Activated CD8-positive, alpha-beta T cell treated with anti-CD3 and anti-CD28 coated beads for 36 hours (primary cell): ENCODE measurements around the gene TAF9. TPM values are rescaled to one million over a fixed set of nuclear protein-coding genes. Genes with fewer than 3 reads are reported as not detected.

Source experiments
- ATAC-seq: fragments of 200-7000 bp; cut with Tn5 transposase; one replicate; pipeline ENCODE4 v1.10.0; 2021; ENCODE audit warnings: mild to moderate bottlenecking, moderate library complexity
- CTCF ChIA-PET: fragments of 350-600 bp; sonication (Branson Sonifier 250); formaldehyde crosslinking; loops from one replicate; lab custom pipeline; 2021; ENCODE audit warnings: antibody characterized with exemption; lab: Charles Lee
- POLR2A ChIA-PET: fragments of 350-600 bp; sonication (Branson Sonifier 250); formaldehyde crosslinking; loops from one replicate; lab custom pipeline; 2021; ENCODE audit warnings: antibody characterized with exemption; lab: Charles Lee
- DNase-seq: peaks from one replicate; pipeline ENCODE4 v3.0.0-alpha.2; 2020
- H3K27ac Mint-ChIP-seq: one replicate; pipeline ENCODE4 v1.8.0; 2021; ENCODE audit warnings: mild to moderate bottlenecking, mixed read lengths
- H3K27me3 Mint-ChIP-seq: one replicate; pipeline ENCODE4 v1.8.0; 2021; ENCODE audit warnings: mixed read lengths
- H3K36me3 Mint-ChIP-seq: one replicate; pipeline ENCODE4 v1.8.0; 2021; ENCODE audit warnings: low read depth, mixed read lengths
- H3K4me1 Mint-ChIP-seq: one replicate; pipeline ENCODE4 v1.8.0; 2021; ENCODE audit warnings: low read depth, mixed read lengths
- H3K4me3 Mint-ChIP-seq: one replicate; pipeline ENCODE4 v1.8.0; 2021; ENCODE audit warnings: mild to moderate bottlenecking, moderate library complexity, mixed read lengths
- H3K9me3 Mint-ChIP-seq: one replicate; pipeline ENCODE4 v1.8.0; 2021; ENCODE audit warnings: mixed read lengths
- CTCF ChIP-seq: fragments of 200-600 bp; IDR thresholded peaks from one replicate; pipeline ENCODE4 v1.8.0; 2022; ENCODE audit warnings: antibody characterized with exemption, mild to moderate bottlenecking
- intact Hi-C: fragments of 100-400 bp; cut with micrococcal nuclease; formaldehyde crosslinking; loops from one replicate; pipeline ENCODE4 v1.10.0; 2022
- total RNA-seq, 2 experiments: library from RNA; stranded (reverse); gene quantifications; one replicate each; pipeline ENCODE4 v1.2.3, GENCODE V29; 2021

TAF9 gene
- total RNA-seq, 2 experiments from 2014 or later = 68.8 to 70.6 TPM

GRCh38 chr5:69364850-69365249 lies 4.5 kb downstream of the TAF9 start:
- POLR2A ChIA-PET = no interaction called here
- CTCF ChIA-PET = interaction anchor here (0.8 to 1.1 kb wide), 3 partner anchors 30 to 321 kb away, joined by 3 read pairs; partner anchors contain the start of gene SLC30A5
- intact Hi-C loops = loop anchor here (10.0 kb wide), 1 partner anchor 270 kb away; the partner anchor contains the start of gene SLC30A5

GRCh38 chr5:69364414-69364813 lies 4.9 kb downstream of the TAF9 start:
- POLR2A ChIA-PET = no interaction called here

More at GRCh38 chr5:69364850-69365249, 4.5 kb downstream of the TAF9 start:
- H3K9me3 Mint-ChIP-seq = no peaks in the 10 kb centered on the region
- H3K27me3 Mint-ChIP-seq = no peaks in the 10 kb centered on the region
- peaks cover 34% of the 10 kb centered on the region for H3K4me1 Mint-ChIP-seq
- H3K27ac Mint-ChIP-seq = peak overlapping the region; percentile 40
- DNase-seq = no peak
- no peak for ATAC-seq
- H3K4me3 Mint-ChIP-seq = no peak overlapping the region
- peak; percentile 2 for TF ChIP-seq CTCF
- H3K36me3 Mint-ChIP-seq = peaks cover 51% of the 10 kb centered on the region

GRCh38 chr5:69360442-69360841 lies 8.9 kb downstream of the TAF9 start:
- ATAC-seq (no peak), DNase-seq (no peak)
- ChIA-PET CTCF (interaction anchor here (1.4 kb wide), 1 partner anchor 9 kb away, joined by 4 read pairs; no protein-coding TSS in a partner anchor), POLR2A (no interaction called here)
- TF ChIP-seq CTCF = no peak
- Mint-ChIP-seq H3K9me3 (no peaks in the 10 kb centered on the region), H3K27me3 (no peaks in the 10 kb centered on the region), H3K4me3 (no peak overlapping the region), H3K27ac (no peak overlapping the region), H3K4me1 (peaks cover 26% of the 10 kb centered on the region), H3K36me3 (peaks cover 49% of the 10 kb centered on the region)
- intact Hi-C loops = loop anchor here (10.0 kb wide), 1 partner anchor 266 kb away; the partner anchor contains the start of gene SLC30A5

More at GRCh38 chr5:69364414-69364813, 4.9 kb downstream of the TAF9 start:
- Mint-ChIP-seq H3K4me1 (peaks cover 34% of the 10 kb centered on the region), H3K27me3 (no peaks in the 10 kb centered on the region), H3K9me3 (no peaks in the 10 kb centered on the region), H3K4me3 (no peak overlapping the region), H3K36me3 (peaks cover 51% of the 10 kb centered on the region), H3K27ac (peak overlapping the region; percentile 40)
- CTCF ChIA-PET = interaction anchor here (1.8 kb wide), 1 partner anchor 29 kb away, joined by 4 read pairs; no protein-coding TSS in a partner anchor
- DNase-seq (peak; percentile 12), ATAC-seq (peak; percentile 25)
- peak; percentile 33 for TF ChIP-seq CTCF
- intact Hi-C loops = loop anchor here (10.0 kb wide), 1 partner anchor 270 kb away; the partner anchor contains the start of gene SLC30A5

GRCh38 chr5:69359699-69360098 lies 9.6 kb downstream of the TAF9 start:
- intact Hi-C loops = loop anchor here (10.0 kb wide), 1 partner anchor 265 kb away; the partner anchor contains the start of gene SLC30A5
- Mint-ChIP-seq H3K36me3 (peaks cover 43% of the 10 kb centered on the region), H3K4me1 (peaks cover 19% of the 10 kb centered on the region), H3K9me3 (no peaks in the 10 kb centered on the region), H3K4me3 (no peak overlapping the region), H3K27me3 (no peaks in the 10 kb centered on the region), H3K27ac (no peak overlapping the region)
- ChIA-PET POLR2A (no interaction called here), CTCF (no interaction called here)
- TF ChIP-seq CTCF = no peak
- DNase-seq (no peak), ATAC-seq (no peak)

GRCh38 chr5:69350664-69351063 lies 18.7 kb downstream of the TAF9 start:
- no peak for DNase-seq
- no peaks in the 10 kb centered on the region for H3K4me1 Mint-ChIP-seq
- CTCF ChIA-PET = interaction anchor here (1.8 kb wide), 1 partner anchor 10 kb away, joined by 4 read pairs; no protein-coding TSS in a partner anchor

More at GRCh38 chr5:69350664-69351063, 18.7 kb downstream of the TAF9 start:
- no peak for TF ChIP-seq CTCF
- H3K27ac Mint-ChIP-seq = no peak overlapping the region
- intact Hi-C loops = no loop called here
- H3K9me3 Mint-ChIP-seq = no peaks in the 10 kb centered on the region
- no peak overlapping the region for H3K4me3 Mint-ChIP-seq
- POLR2A ChIA-PET = no interaction called here
- peaks cover 25% of the 10 kb centered on the region for H3K36me3 Mint-ChIP-seq
- no peak for ATAC-seq
- no peaks in the 10 kb centered on the region for H3K27me3 Mint-ChIP-seq
